Cardiac fibroblast (primary cell): ENCODE data around the gene GLRA1.

ENCODE experiments used
- DNase-seq, 2 donors: peaks; one replicate each; pipeline versions ENCODE4 v3.0.0 to v3.0.0-alpha.2; 2010; ENCODE audit warnings: low read depth in 2 of 2
- H3K4me3 ChIP-seq, 2 donors: replicated peaks in 1 of 2; 1 replicate in 1 of 2; 2 replicates in 1 of 2; pipeline ENCODE4 v1.5.1; 2011; ENCODE audit warnings: low read depth in 2 of 2, low read length in 2 of 2, mild to moderate bottlenecking in 2 of 2, moderate library complexity in 1 of 2
- TF ChIP-seq, protein P1 (sequence below): IDR thresholded peaks from one replicate; pipeline ENCODE4 v1.5.1; 2011; ENCODE audit warnings: low read depth, mild to moderate bottlenecking, low read length, inconsistent platforms

GLRA1 gene

DNA sequence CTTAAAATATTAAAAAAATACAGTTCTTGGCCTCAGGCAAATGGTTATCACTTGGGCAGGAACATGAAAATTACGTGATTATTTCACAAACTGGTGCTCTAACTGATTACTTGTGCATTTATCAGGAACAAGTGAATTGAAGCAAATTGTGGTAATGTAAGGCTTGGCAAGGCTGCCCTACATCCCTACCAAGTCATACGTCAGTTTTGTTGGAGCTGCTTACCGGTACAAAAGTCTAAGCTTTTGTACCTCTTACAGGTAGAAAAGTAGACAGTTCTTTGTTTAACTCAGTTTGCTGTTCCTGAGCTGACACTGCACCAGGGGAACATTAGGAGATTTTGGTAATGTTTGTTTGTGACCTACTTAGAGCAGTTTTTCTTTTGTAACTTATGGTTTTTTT is 150.7 kb downstream of the GLRA1 start:
- TF ChIP-seq, protein P1, sequence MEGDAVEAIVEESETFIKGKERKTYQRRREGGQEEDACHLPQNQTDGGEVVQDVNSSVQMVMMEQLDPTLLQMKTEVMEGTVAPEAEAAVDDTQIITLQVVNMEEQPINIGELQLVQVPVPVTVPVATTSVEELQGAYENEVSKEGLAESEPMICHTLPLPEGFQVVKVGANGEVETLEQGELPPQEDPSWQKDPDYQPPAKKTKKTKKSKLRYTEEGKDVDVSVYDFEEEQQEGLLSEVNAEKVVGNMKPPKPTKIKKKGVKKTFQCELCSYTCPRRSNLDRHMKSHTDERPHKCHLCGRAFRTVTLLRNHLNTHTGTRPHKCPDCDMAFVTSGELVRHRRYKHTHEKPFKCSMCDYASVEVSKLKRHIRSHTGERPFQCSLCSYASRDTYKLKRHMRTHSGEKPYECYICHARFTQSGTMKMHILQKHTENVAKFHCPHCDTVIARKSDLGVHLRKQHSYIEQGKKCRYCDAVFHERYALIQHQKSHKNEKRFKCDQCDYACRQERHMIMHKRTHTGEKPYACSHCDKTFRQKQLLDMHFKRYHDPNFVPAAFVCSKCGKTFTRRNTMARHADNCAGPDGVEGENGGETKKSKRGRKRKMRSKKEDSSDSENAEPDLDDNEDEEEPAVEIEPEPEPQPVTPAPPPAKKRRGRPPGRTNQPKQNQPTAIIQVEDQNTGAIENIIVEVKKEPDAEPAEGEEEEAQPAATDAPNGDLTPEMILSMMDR, result no peak
- H3K4me3 ChIP-seq, result peak overlapping the region; percentile 87 to 92
- DNase-seq, result peak in 1 of 2 donors; percentile 12

DNA sequence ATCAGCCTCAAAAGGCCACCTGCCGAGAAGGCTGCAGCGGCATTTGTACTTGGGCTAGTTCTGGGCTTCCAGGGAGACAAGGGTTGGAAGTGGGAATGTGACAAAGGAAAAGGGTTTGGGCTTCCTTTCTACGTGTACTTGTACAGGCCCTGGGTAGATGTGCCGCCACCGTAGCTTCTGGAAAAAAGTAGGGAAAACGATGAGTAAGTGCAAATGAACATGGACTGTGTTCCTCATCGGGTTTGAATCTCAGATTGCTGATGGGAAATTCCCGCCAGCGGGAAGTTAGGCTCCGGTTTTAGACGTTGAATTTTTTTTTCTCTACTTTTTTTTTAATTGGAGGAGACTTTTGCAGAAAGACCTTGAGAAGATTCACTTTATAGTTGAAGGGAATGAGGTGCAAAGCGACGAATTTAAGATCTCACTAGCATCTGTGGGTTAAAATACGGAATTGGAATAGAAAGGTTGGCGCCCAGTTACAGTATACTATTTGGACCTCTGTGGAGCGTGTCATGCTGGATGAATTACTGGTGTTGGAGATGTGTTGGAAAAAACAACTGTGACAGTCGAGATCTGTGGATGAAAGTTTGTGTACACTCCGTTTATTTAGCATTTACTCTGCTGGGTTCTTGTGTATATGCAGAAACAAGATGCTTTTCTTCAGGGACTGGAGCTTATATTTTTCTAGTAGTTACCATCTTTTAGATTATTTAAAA is 151.6 kb downstream of the GLRA1 start:
- TF ChIP-seq, protein P1, result no peak
- DNase-seq, result peak; percentile 6 to 44

More for the DNA sequence above, 151.6 kb downstream of the GLRA1 start:
- peak overlapping the region; percentile 87 to 92 for H3K4me3 ChIP-seq
